Activated CD8-positive, alpha-beta memory T cell treated with anti-CD3 and anti-CD28 coated beads, Interleukin-2, amount 50 U/mL, for 24 hours (primary cell): Measurements from ENCODE around the gene SLC5A10.
"Not testable (repeated sequence)": the region's sequence is repeated elsewhere in the genome, so short reads cannot be mapped to it uniquely, and the experiment has no call there.

Source experiments
- DNase-seq: peaks from one replicate; pipeline ENCODE4 v3.0.0-alpha.2; 2020; ENCODE audit errors: extremely low read depth

Gene SLC5A10

DNA sequence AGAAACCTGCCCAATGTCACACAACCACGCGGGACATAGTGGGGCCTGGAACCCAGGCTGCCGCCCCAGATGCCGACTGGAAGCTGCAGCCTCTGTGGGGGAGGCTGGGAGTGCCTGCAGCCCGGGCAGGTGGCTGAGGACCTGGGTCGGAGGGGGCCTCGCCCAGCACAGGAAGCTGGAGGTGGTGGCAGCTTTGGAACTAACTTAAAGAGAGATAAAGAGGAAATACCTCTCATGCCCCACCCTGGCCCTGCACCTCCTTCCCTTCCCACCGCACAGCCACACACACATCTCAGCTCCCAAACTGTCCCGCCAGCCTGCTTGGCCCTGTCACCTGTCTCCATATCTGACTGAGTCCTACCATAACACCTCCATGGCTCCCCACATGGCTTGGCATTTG, 88.4 kb downstream of the SLC5A10 start:
- not testable (repeated sequence) for DNase-seq

DNA sequence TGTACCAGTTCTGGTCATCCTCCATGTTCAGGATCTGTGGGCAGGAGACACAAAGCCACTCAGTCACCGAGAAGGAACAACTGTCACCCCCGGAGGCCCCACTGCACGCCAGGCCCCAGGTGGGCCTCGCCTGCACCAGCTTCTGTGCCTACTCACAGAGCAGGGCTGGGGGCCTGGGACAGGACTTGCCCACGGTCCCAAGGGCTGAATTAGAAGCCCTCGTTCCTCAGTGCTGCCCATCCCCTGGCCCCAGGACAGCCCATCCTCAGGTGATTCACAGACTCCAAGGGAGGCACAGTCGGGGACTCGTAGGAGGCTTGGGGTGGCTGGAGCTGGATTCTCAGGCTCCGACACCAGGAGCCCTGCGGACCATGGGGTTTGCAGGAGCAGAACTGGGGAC, 89.9 kb downstream of the SLC5A10 start:
- not testable (repeated sequence) for DNase-seq

DNA sequence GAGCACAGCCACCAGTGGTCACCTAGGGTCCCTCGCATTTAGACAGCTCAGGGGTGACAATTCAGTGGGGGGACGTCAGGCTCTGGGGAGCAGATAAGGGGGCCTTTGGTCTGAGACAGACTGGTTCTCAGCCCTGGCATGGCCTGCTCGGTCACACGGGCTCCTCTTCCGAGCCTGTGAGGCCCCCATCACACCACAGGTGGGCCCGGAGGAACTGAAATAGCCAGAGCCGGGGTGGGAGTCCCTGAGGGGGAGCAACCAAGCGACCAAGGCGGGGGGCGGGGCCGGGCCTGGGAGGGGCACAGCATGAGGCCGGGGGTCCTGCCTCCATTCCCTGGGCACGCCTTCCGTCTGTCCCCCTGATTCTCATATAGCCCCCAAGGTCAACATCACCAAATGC, 90.4 kb downstream of the SLC5A10 start:
- not testable (repeated sequence) for DNase-seq

DNA sequence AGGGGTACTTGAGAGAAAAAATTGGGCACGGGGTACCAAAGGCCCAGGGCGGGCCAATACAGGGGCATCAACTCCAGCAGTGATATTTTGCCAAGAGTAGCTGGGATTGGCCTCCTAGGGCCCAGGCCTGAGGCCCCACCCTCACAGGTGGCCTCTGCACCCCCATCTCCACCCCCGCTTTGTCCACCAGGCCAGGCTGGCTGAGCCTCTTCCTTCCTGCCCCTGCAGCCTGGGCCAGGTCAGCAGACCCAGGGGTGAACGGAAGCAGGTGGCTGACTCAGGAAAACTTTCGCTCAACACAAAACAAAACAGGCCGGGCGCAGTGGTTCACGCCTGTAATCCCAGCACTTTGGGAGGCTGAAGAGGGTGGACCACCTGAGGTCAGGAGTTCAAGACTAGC, 91.1 kb downstream of the SLC5A10 start:
- not testable (repeated sequence) for DNase-seq

DNA sequence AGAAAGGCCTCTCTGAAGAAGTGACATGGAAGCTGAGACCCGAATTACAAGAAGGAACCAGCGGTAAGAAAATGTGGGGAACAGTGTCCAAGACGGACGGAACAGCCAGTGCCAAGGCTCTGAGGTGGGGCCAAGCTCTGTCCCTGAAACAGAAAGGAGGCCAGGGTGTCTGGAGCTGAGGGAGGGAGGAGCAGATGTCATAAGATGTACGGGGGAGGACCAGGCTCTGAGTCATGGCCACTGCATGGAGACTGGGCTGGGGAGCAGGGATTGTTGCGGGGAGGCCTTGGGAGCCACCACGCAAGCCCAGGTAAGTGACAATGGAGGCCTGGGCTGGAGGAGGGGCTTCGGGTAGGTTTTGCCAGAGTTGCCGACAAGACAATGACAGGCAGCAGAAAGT, 92.7 kb downstream of the SLC5A10 start:
- DNase-seq, result not testable (repeated sequence)

DNA sequence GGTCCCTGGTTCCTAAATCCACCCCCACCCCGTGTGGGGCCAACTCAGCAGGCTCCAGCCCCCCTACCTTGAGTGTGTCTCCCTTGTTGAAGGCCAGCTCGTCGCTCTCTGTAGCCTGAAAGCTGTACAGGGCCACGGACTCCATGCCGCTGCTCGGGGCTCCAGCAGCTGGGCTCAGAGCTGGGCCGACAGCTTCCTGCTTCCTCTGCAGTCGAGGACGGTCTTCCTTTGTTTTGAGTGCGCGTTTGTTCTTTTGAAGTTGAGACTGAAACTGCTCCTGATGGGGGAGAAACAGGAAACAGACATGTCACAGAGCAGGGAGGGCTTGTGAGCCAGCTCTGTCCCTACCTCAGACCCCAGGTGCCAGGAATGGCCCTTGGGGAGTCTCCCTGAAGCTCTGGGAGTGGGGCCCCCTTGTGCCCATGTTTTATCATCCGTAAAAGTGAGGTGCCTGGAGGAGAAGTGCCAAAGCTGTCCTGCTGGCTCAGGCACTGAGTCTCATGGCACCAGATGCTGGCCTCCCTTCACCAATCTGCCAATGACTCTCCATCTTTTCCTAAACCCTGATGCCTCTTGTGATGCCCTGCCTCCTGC, 94.9 kb downstream of the SLC5A10 start, which contains the start of gene GRAP:
GRAP (minus strand) TSS at position 176 of the 594 bp plus-strand sequence; CDS start at position 145, 31 bp downstream.
- DNase-seq, result not testable (repeated sequence)

DNA sequence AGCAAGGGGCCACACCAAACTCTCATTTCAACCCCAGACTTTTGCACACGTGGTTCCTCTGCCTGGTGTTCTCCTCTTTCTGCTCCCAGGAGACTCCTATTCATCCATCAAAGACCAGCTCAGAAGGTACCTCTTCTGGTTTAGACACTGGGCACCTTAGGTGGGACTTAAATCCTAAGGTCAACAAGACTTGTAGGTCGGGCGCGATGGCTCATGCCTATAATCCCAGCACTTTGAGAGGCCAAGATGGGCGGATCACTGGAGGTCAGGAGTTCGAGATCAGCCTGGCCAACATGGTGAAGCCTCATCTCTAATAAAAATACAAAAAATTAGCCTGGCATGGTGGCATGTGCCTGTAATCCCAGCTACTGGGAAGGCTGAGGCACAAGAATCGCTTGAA, 95.5 kb downstream of the SLC5A10 start:
- not testable (repeated sequence) for DNase-seq

DNA sequence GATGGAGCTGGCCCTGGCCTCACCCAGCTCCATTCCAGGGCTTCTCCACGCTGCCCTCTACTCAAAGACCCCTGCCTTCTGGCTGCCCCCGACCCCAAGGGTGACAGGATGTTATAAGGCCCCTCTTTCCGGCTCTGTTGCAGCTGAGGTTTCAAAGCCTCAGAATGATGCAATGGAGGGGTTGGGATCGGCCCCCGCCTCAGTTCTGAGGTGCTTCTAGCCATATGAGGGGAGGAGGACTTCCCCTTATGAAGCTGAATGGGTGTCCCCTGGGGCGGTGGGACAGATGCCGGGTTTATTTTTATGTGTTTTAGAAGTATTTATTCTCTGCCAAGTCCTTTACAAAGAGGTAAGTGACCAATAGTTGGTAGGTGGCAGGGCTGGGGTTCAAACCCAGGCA, 96.9 kb downstream of the SLC5A10 start:
- not testable (repeated sequence) for DNase-seq

DNA sequence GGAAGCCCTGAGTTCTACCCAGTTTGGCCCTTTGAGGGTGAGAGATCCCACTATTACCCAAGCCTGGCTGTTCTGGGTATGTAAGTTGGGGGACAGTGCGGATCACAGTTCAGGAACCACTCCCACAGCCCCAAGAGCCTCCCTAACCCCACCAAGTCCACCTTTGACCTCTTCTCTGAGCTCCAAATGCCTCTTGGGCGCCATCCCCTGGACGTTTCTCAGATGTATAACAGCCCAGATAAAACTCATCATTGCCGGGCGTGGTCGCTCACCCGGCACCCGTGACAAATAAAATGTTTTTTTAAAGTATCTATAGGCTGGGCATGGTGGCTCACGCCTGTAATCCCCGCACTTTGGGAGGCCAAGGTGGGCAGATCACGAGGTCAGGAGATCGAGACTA, 103.5 kb downstream of the SLC5A10 start:
- not testable (repeated sequence) for DNase-seq

DNA sequence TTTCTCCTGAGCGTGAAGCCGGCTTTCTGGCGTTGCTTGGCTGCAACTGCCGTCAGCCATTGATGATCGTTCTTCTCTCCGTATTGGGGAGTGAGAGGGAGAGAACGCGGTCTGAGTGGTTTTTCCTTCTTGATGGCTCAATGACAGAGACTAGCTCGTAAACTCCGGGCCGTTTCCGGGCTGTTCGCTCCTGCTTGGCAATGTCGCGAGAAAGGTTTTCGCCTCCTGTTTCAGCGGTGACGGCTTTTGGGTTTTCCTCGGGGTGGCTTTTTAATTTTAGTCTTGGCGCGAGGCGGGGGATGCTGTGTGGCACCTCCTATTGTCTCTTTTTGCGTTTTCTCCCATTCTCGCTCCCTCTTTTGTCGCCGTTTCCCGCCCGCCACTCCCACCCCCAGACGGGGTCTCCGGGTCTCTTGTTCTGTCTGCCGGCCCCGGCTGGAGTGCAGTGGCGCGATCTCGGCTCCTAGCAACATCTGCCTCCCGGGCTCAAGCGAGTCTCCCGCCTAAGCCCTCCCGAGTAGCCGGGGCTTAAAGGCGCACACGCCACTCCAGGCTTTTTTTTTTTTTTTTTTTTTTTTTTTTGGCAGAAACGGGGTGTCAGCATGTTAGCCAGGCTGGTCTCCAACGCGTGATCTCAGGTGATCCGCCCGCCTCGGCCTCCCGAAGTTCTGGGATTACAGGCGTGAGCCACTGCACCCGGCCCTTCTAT, 110.2 kb downstream of the SLC5A10 start:
- DNase-seq, result not testable (repeated sequence)

DNA sequence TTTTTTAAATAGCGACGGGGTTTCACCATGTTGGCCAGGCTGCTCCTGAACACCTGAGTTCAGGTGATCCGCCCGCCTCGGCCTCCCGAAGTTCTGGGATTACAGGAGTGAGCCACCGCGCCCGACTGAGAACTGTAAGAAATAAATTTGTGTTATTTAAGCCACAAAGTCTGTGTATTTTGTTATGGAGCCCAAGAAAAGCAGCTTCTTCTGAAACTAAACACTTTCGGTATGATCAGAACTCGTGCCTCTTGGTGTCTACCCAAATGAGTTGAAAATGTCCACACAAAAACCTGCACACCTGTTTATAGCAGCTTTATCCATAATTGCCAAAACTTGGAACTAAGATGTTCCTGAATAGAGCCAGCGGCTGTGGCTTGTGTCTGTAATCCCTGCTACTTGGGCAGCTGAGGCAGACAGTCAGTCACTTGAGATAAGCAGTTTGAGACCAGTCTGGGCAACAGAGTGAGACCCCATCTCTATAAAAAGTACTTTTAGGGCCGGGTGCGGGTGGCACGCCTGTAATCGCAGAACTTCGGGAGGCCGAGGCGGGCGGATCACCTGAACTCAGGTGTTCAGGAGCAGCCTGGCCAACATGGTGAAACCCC, 110.9 kb downstream of the SLC5A10 start:
- not testable (repeated sequence) for DNase-seq

DNA sequence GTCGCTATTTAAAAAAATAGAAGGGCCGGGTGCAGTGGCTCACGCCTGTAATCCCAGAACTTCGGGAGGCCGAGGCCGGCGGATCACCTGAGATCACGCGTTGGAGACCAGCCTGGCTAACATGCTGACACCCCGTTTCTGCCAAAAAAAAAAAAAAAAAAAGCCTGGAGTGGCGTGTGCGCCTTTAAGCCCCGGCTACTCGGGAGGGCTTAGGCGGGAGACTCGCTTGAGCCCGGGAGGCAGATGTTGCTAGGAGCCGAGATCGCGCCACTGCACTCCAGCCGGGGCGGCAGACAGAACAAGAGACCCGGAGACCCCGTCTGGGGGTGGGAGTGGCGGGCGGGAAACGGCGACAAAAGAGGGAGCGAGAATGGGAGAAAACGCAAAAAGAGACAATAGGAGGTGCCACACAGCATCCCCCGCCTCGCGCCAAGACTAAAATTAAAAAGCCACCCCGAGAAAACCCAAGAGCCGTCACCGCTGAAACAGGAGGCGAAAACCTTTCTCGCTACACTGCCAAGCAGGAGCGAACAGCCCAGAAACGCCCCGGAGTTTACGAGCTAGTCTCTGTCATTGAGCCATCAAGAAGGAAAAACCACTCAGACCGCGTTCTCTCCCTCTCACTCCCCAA, 111.5 kb downstream of the SLC5A10 start:
- peak; percentile 68 for DNase-seq

DNA sequence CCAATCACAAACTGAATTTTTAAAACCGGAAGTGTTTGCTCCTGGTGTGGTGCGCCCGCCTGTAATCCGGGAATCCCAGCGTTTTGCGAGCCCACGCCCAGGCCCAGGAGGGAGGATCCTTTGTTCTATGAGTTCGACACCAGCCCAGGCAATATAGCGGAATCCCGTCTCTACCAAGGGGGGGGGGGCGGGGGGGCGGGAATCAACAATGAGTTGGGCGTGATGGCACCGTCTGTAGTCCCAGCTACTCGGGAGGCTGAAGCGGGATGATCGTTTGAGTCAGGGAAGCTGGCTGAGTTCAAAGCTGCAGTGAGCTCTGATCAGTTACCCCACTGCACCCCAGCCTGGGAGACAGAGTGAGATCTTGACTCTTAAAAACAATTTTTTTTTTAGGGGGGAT, 112.4 kb downstream of the SLC5A10 start:
- not testable (repeated sequence) for DNase-seq

DNA sequence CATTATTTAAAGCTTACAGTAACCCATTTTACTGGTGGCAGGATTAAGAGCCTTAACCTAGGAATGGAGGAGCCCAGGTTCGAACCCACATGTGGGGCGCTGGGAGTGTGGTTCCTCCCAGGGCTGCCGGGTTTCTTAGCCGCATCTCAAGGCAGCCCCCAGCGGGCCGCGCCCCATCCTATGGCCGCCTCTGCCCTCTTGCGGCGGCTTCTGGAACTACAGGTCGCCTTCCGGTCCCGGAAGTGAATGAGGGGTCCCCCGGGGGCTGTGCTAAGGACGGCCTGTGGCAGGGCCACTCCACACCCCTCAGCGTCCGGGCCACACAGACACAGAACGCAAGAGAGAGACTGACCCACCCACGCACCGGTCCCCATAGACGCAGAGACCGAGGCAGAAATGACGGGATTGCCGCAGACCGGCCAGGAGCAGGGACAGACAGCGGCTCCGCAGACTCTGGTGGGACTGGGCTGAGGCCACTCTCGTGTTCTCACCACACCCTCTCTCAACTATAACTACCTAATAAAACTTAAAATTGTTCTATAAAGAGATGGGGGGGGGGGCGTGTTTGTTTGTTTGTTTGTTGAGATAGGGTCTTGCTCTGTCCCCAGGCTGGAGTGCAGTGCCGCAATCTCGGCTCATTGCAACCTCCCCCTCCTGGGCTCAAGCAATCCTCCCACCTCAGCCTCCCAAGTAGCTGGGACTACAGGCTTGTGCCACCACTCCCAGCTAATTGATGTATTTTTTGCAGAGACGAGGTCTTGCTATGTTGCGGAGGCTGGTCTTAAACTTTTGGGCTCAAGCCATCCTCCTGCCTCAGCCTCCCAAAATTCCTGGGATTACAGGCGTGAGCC, 118.6 kb downstream of the SLC5A10 start:
- not testable (repeated sequence) for DNase-seq
